HG03439 (cell line): Measurements from ENCODE around the gene GIT1.

Experiments used
- ATAC-seq: cut with Tn5 transposase; IDR thresholded peaks from one replicate; pipeline ENCODE4 v1.9.1; 2021; ENCODE audit warnings: mild to moderate bottlenecking, moderate library complexity; ENCODE audit not compliant: unreplicated experiment

GIT1 gene

GRCh38 chr17:29533976-29534375, 55.5 kb downstream of the GIT1 start:
- ATAC-seq, result no peak

GRCh38 chr17:29526322-29526721, 63.1 kb downstream of the GIT1 start:
- no peak for ATAC-seq

DNA sequence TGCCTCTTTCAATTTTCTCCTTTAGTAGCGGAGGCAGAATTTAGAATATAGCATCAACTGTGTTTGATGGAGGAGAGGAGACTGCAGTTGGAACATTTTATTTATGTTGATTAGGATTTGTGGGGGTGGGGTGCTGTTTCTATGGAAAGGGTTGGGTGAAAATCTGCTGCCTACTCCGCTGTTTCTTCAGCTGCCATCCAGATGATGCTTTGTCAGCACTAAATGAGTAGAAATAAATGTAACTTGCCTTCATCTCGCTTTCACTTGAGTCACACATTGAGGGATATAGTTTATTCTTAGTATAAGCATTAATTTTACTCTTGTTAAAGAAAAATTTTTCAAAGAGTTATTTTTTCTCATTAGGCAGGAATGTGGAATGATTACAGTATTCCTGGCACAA, 64.8 kb downstream of the GIT1 start:
- no peak for ATAC-seq
